ENCODE measurements around the gene DDA1. TPM values are rescaled to one million over a fixed set of nuclear protein-coding genes. Genes with fewer than 3 reads are reported as not detected.

The DDA1 gene
- total and polyA plus RNA-seq, 2 of the 13 experiments (the other 11 are each of a cell fraction or from before 2014, with no cell fraction given): 24.5 to 26.0 TPM

GRCh38 chr19:17336872-17337674, 27.7 kb downstream of the DDA1 start, which contains the start of gene GTPBP3 (continued):
- TF ChIP-seq, protein P1, sequence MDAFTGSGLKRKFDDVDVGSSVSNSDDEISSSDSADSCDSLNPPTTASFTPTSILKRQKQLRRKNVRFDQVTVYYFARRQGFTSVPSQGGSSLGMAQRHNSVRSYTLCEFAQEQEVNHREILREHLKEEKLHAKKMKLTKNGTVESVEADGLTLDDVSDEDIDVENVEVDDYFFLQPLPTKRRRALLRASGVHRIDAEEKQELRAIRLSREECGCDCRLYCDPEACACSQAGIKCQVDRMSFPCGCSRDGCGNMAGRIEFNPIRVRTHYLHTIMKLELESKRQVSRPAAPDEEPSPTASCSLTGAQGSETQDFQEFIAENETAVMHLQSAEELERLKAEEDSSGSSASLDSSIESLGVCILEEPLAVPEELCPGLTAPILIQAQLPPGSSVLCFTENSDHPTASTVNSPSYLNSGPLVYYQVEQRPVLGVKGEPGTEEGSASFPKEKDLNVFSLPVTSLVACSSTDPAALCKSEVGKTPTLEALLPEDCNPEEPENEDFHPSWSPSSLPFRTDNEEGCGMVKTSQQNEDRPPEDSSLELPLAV (CRISPR knock-in tag; conservative IDR thresholded peaks at IDR 0.05; ENCODE audit: low read depth): no peak
- TF ChIP-seq ELF4 (CRISPR knock-in tag; IDR thresholded peaks at IDR 0.05; ENCODE audit: borderline replicate concordance) (peak; percentile 84; the same call in 1 of the 2 replicates), ZFP41 (CRISPR knock-in tag; IDR thresholded peaks at IDR 0.05; ENCODE audit: borderline replicate concordance) (no peak), ZNF761 (CRISPR knock-in tag; conservative IDR thresholded peaks at IDR 0.05) (peak; percentile 37; the same call in 1 of the 2 replicates), NONO (IDR thresholded peaks at IDR 0.05) (no peak), NONO (CRISPR knock-in tag; conservative IDR thresholded peaks at IDR 0.05) (peak; percentile 68), ZNF253 (CRISPR knock-in tag; IDR thresholded peaks at IDR 0.05; ENCODE audit: borderline replicate concordance) (0 out of 2 replicates have a peak, but pooled peaks have one; percentile 45), NFYB (CRISPR knock-in tag; IDR thresholded peaks at IDR 0.05) (peak; percentile 94), PLRG1 (conservative IDR thresholded peaks at IDR 0.05) (no peak), WIZ (CRISPR knock-in tag; IDR thresholded peaks at IDR 0.05) (peak; percentile 67; the same call in 1 of the 2 replicates), RELA (CRISPR knock-in tag; IDR thresholded peaks at IDR 0.05) (0 out of 2 replicates have a peak, but pooled peaks have one; percentile 30), ZNF850 (CRISPR knock-in tag; conservative IDR thresholded peaks at IDR 0.05) (no peak), POLR2G (IDR thresholded peaks at IDR 0.05; ENCODE audit: low read depth, low read length) (peak; percentile 89), CENPBD1 (CRISPR knock-in tag; IDR thresholded peaks at IDR 0.05; ENCODE audit: borderline replicate concordance, low read depth) (0 out of 2 replicates have a peak, but pooled peaks have one; percentile 57), LCORL (IDR thresholded peaks at IDR 0.05) (no peak), LCORL (CRISPR knock-in tag; IDR thresholded peaks at IDR 0.05) (peak; percentile 13; the same call in 1 of the 2 replicates), ATF1 (CRISPR knock-in tag; IDR thresholded peaks at IDR 0.05) (peak; percentile 90), TARDBP (CRISPR knock-in tag; IDR thresholded peaks at IDR 0.05) (peak; percentile 70; the same call in 1 of the 2 replicates), CBX1 (IDR thresholded peaks at IDR 0.05; ENCODE audit: low read depth) (peak; percentile 83), ZNF260 (CRISPR knock-in tag; IDR thresholded peaks at IDR 0.05; ENCODE audit: borderline replicate concordance, low read depth) (no peak), KLF12 (CRISPR knock-in tag; IDR thresholded peaks at IDR 0.05; ENCODE audit: borderline replicate concordance) (peak; percentile 91; the same call in 1 of the 2 replicates), TAF1 (CRISPR knock-in tag; IDR thresholded peaks at IDR 0.05) (peak; percentile 77; the same call in 1 of the 2 replicates), ZNF713 (CRISPR knock-in tag; IDR thresholded peaks at IDR 0.05) (no peak), ZNF816 (CRISPR knock-in tag; IDR thresholded peaks at IDR 0.05; ENCODE audit: borderline replicate concordance) (peak; percentile 78; the same call in 1 of the 2 replicates)
- TF ChIP-seq, protein P2, sequence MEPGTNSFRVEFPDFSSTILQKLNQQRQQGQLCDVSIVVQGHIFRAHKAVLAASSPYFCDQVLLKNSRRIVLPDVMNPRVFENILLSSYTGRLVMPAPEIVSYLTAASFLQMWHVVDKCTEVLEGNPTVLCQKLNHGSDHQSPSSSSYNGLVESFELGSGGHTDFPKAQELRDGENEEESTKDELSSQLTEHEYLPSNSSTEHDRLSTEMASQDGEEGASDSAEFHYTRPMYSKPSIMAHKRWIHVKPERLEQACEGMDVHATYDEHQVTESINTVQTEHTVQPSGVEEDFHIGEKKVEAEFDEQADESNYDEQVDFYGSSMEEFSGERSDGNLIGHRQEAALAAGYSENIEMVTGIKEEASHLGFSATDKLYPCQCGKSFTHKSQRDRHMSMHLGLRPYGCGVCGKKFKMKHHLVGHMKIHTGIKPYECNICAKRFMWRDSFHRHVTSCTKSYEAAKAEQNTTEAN (CRISPR knock-in tag; conservative IDR thresholded peaks at IDR 0.05): peak; percentile 45; the same call in 1 of the 2 replicates
- TF ChIP-seq, protein P3, sequence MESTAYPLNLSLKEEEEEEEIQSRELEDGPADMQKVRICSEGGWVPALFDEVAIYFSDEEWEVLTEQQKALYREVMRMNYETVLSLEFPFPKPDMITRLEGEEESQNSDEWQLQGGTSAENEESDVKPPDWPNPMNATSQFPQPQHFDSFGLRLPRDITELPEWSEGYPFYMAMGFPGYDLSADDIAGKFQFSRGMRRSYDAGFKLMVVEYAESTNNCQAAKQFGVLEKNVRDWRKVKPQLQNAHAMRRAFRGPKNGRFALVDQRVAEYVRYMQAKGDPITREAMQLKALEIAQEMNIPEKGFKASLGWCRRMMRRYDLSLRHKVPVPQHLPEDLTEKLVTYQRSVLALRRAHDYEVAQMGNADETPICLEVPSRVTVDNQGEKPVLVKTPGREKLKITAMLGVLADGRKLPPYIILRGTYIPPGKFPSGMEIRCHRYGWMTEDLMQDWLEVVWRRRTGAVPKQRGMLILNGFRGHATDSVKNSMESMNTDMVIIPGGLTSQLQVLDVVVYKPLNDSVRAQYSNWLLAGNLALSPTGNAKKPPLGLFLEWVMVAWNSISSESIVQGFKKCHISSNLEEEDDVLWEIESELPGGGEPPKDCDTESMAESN (CRISPR knock-in tag; conservative IDR thresholded peaks at IDR 0.05): 0 out of 2 replicates have a peak, but pooled peaks have one; percentile 47
